Progenitor cell of endocrine pancreas (in vitro differentiated cells): Measurements from ENCODE around the gene RIN2. TPM values are rescaled to one million over a fixed set of nuclear protein-coding genes. Genes with fewer than 3 reads are reported as not detected.
A peak's percentile ranks its signal among the peaks of the same experiment; 100 is the strongest.

ENCODE experiments used
- DNase-seq: peaks from one replicate; pipeline ENCODE4 v3.0.0; 2021; ENCODE audit warnings: low spot score; ENCODE audit not compliant: unreplicated experiment
- H3K27ac Mint-ChIP-seq: 2 replicates; pipeline ENCODE4 v1.8.0; 2021; ENCODE audit warnings: mild to moderate bottlenecking, moderate library complexity, mixed read lengths
- H3K27me3 Mint-ChIP-seq: 2 replicates; pipeline ENCODE4 v1.8.0; 2021; ENCODE audit warnings: mixed read lengths
- H3K36me3 Mint-ChIP-seq: 2 replicates; pipeline ENCODE4 v1.8.0; 2022; ENCODE audit warnings: mixed read lengths; ENCODE audit not compliant: insufficient read depth
- H3K4me1 Mint-ChIP-seq: 2 replicates; pipeline ENCODE4 v1.8.0; 2021; ENCODE audit warnings: low read depth, mixed read lengths
- H3K4me3 Mint-ChIP-seq: 2 replicates; pipeline ENCODE4 v1.8.0; 2021; ENCODE audit warnings: low read depth, mild to moderate bottlenecking, moderate library complexity, mixed read lengths
- H3K9me3 Mint-ChIP-seq: 2 replicates; pipeline ENCODE4 v1.8.0; 2021; ENCODE audit warnings: low read depth, mixed read lengths
- total RNA-seq: library from RNA; stranded (reverse); gene quantifications from 2 replicates; pipeline ENCODE4 v1.2.1, GENCODE V29; 2021
- TF ChIP-seq, protein P1 (sequence below): fragments of 200-600 bp; sonication (generic); IDR thresholded peaks from one replicate; pipeline ENCODE4 v1.5.0; 2021; ENCODE audit warnings: antibody characterized with exemption, mild to moderate bottlenecking; ENCODE audit not compliant: unreplicated experiment

Gene RIN2
- total RNA-seq, 1 donor from 2014 or later: 36.1 TPM

DNA sequence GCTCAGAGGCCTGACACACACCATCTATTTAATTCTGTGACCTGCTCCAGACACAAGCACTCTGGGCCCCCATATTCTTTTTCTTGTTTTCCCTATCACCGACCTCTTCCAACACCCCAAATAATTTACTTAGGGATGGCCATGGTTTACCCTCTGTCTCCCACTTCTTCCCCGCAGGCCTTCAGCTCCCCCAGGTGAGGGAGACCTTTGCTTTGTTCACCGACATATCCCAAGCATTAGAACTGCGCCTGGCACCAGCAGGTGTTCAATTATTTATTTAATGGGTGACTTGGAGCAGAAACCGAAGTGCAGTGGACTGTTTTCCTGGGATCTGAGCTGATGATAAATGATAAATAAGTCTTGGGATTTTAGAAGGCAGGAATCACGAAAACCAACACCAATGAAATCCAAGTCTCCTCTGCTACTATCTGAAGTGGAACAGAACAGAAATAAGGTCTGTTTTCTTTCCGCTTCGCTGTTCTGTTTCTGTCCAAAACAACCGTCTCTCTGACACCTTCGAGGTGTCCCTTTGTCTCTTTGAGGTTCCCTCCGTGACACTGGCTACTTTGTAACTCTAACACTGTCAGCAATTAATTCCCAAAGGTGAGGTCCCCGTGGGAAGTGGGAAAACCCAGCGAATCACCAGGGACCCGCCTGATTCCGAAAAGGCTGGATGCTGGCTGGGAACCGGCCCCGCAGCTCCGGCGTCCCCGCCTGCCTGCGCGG lies 1.1 kb upstream of the RIN2 start:
- H3K27ac Mint-ChIP-seq: peak overlapping the region; percentile 99
- H3K9me3 Mint-ChIP-seq: no peaks in the 10 kb centered on the region
- peak overlapping the region; percentile 96 for H3K4me3 Mint-ChIP-seq
- H3K36me3 Mint-ChIP-seq: peaks cover 1% of the 10 kb centered on the region
- no peak for DNase-seq
- peaks cover 29% of the 10 kb centered on the region for H3K4me1 Mint-ChIP-seq
- no peaks in the 10 kb centered on the region for H3K27me3 Mint-ChIP-seq
- TF ChIP-seq, protein P1, sequence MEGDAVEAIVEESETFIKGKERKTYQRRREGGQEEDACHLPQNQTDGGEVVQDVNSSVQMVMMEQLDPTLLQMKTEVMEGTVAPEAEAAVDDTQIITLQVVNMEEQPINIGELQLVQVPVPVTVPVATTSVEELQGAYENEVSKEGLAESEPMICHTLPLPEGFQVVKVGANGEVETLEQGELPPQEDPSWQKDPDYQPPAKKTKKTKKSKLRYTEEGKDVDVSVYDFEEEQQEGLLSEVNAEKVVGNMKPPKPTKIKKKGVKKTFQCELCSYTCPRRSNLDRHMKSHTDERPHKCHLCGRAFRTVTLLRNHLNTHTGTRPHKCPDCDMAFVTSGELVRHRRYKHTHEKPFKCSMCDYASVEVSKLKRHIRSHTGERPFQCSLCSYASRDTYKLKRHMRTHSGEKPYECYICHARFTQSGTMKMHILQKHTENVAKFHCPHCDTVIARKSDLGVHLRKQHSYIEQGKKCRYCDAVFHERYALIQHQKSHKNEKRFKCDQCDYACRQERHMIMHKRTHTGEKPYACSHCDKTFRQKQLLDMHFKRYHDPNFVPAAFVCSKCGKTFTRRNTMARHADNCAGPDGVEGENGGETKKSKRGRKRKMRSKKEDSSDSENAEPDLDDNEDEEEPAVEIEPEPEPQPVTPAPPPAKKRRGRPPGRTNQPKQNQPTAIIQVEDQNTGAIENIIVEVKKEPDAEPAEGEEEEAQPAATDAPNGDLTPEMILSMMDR: no peak

DNA sequence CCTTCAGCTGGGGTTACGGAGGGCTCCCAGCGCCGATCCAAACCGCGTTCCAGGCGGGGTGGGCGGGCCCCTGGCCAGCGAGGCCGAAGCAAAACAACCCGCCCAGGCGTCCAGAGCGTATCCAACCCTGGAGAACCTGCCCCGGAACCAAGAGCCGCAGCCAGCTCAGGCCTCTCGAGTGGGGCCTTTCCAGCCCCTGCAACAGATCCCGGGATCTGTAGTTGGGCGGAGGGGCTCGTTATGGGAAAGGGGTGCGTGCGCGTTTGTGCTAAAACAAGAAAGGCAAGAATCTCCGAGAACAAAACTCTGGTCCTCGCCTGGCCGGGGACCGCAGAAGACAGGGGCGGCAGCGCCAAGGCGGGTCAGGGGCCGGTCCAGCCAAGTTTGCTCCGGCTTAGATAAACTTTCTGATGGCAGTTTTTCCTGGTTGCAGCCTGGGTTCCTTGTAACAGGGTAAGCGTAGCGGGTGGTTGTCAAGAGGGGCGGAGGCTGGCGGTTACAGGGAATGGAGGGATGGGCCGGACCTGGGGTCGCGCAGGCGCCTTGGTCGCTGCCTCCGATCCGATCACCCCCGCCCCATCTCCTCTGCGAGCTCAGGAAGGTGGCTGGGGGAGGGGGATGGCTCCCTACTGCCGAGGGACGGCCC lies 448 bp upstream of the RIN2 start:
- peak overlapping the region; percentile 99 for H3K27ac Mint-ChIP-seq
- peak; percentile 96 for DNase-seq
- H3K27me3 Mint-ChIP-seq: no peaks in the 10 kb centered on the region
- peaks cover 34% of the 10 kb centered on the region for H3K4me1 Mint-ChIP-seq
- TF ChIP-seq, protein P1: no peak
- peak overlapping the region; percentile 96 for H3K4me3 Mint-ChIP-seq
- H3K36me3 Mint-ChIP-seq: peaks cover 1% of the 10 kb centered on the region
- H3K9me3 Mint-ChIP-seq: no peaks in the 10 kb centered on the region

DNA sequence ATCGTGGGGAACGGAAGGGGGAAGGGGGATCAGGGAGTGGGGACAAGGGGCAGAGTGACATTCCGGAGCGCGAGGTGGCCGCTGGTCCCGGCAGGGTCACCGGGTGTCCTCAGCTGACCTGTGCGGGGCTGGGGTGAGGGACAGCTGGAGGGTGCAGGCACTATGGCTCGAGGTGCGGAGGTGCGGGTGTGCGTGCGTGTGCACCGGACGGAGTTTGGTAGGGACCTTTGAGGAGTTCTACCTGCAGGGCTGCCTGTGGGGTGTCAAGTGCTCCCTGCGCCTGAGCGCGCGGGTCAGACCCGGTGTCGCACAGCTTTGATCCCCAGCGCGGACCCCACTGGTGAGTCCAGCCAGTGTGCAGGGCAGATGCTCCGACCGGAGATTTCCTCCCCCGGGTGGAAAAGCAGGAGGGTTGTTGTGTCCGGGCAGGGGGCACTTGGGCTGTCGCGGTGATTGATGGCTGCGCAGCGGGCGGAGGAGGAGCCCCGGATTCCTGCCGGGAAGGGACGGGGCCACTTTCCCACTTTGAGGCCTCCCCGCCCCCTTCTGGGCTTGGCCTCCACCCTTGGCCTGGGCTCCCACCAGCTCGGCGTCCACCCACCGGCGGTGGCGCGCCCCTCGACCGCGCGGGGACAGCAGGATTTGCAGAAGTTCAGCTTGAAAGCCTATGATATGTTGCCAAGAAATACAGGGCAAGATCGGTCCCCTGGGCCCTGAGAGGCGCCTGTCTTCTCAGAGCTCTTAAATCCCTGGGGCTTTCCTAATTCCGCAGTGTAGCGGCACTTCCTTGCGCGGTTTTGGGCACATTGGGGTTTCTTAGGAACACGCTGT lies 658 bp downstream of the RIN2 start:
- peak; percentile 59 for DNase-seq
- peaks cover 34% of the 10 kb centered on the region for H3K4me1 Mint-ChIP-seq
- peaks cover 1% of the 10 kb centered on the region for H3K36me3 Mint-ChIP-seq
- peak overlapping the region; percentile 96 for H3K4me3 Mint-ChIP-seq
- no peaks in the 10 kb centered on the region for H3K9me3 Mint-ChIP-seq
- peak overlapping the region; percentile 99 for H3K27ac Mint-ChIP-seq
- no peaks in the 10 kb centered on the region for H3K27me3 Mint-ChIP-seq
- TF ChIP-seq, protein P1: peak; percentile 6

DNA sequence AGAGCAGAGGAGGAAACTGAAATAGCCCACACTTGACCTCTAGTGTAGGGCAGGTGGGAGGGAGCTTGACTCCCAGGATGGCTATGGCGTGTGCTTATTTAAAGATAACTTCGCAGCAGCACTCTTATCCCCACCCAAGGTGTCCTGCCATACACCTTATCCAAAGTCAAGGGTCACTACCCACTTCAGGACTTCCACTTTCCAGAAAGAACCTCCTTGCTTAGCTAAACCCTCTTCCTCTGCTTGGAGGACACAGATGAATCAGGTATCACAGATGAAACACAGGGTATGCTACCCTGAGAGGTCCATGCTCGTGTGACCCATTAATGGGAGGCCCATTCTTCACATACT lies 2.3 kb downstream of the RIN2 start:
- H3K9me3 Mint-ChIP-seq: no peaks in the 10 kb centered on the region
- peaks cover 35% of the 10 kb centered on the region for H3K4me1 Mint-ChIP-seq
- peaks cover 1% of the 10 kb centered on the region for H3K36me3 Mint-ChIP-seq
- peak overlapping the region; percentile 67 for H3K4me3 Mint-ChIP-seq
- no peak for DNase-seq
- H3K27ac Mint-ChIP-seq: peak overlapping the region; percentile 80
- H3K27me3 Mint-ChIP-seq: no peaks in the 10 kb centered on the region
- TF ChIP-seq, protein P1: no peak

DNA sequence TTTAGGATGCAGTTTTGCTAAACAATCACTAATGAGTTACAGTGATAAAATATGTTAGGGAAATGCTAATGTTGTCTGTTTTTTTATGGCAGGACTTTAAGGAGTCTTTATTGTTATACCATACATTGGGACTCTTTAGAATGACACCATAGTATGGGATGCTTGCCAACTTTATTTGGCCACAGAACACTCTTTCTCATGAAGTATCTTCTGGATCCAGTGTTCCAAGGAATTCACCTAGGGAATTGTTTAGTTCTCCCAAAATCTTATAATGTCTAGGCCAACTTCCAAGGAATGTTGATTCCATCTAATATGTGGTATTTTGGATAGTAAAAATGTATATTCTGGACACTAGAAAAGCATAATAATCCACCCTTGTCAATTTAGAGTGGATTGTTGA lies 3.3 kb downstream of the RIN2 start:
- no peak overlapping the region for H3K4me3 Mint-ChIP-seq
- no peak overlapping the region for H3K27ac Mint-ChIP-seq
- DNase-seq: no peak
- TF ChIP-seq, protein P1: no peak
- no peaks in the 10 kb centered on the region for H3K27me3 Mint-ChIP-seq
- peaks cover 35% of the 10 kb centered on the region for H3K4me1 Mint-ChIP-seq
- H3K36me3 Mint-ChIP-seq: peaks cover 1% of the 10 kb centered on the region
- H3K9me3 Mint-ChIP-seq: no peaks in the 10 kb centered on the region
